OCI-LY1 (cell line): ENCODE measurements around the gene POLE3.

Experiments used
- H2AFZ ChIP-seq: fragments of 200-600 bp; sonication (generic), shearing (Covaris generic); 2 replicates; pipeline ENCODE4 v1.6.0; 2014; ENCODE audit warnings: antibody characterized with exemption, mild to moderate bottlenecking, low read length
- H3F3A ChIP-seq: fragments of 200-600 bp; sonication (generic), shearing (Covaris generic); 2 replicates; pipeline ENCODE4 v1.6.0; 2014; ENCODE audit warnings: mild to moderate bottlenecking, antibody characterized with exemption, low read length, moderate library complexity; ENCODE audit not compliant: insufficient read depth
- H3K27ac ChIP-seq: fragments of 200-600 bp; sonication (generic); 2 replicates; pipeline ENCODE4 v1.5.1; 2014; ENCODE audit warnings: low read length, mixed run types, mild to moderate bottlenecking, low read depth; ENCODE audit not compliant: poor library complexity, severe bottlenecking
- H3K27me3 ChIP-seq: fragments of 200-600 bp; sonication (generic); 2 replicates; pipeline ENCODE4 v1.6.0; 2014; ENCODE audit warnings: antibody characterized with exemption, mild to moderate bottlenecking, low read length, moderate library complexity; ENCODE audit not compliant: insufficient read depth
- H3K36me3 ChIP-seq: fragments of 200-600 bp; sonication (generic); 2 replicates; pipeline ENCODE4 v1.6.1; 2014; ENCODE audit warnings: mild to moderate bottlenecking, antibody characterized with exemption, low read length, moderate library complexity, mixed read lengths; ENCODE audit not compliant: insufficient read depth
- H3K4me1 ChIP-seq: fragments of 200-600 bp; sonication (generic); 2 replicates; pipeline ENCODE4 v1.5.1; 2014; ENCODE audit warnings: mild to moderate bottlenecking, low read length, moderate library complexity; ENCODE audit not compliant: insufficient read depth, severe bottlenecking
- H3K4me2 ChIP-seq: fragments of 200-600 bp; sonication (generic), shearing (Covaris generic); 2 replicates; pipeline ENCODE4 v1.6.1; 2014; ENCODE audit warnings: low read length
- H3K4me3 ChIP-seq: fragments of 200-600 bp; sonication (generic); 2 replicates; pipeline ENCODE4 v1.5.1; 2014; ENCODE audit warnings: low read length, low read depth, mild to moderate bottlenecking, mixed read lengths; ENCODE audit not compliant: poor library complexity, severe bottlenecking
- H3K79me2 ChIP-seq: fragments of 200-600 bp; shearing (Covaris generic); 2 replicates; pipeline ENCODE4 v1.6.1; 2016; ENCODE audit warnings: mixed run types, low read length, mixed read lengths; ENCODE audit not compliant: insufficient read depth
- H3K9ac ChIP-seq: fragments of 200-600 bp; sonication (generic), shearing (Covaris generic); 2 replicates; pipeline ENCODE4 v1.6.1; 2014; ENCODE audit warnings: mild to moderate bottlenecking, low read length, mixed read lengths
- H3K9me2 ChIP-seq: fragments of 200-600 bp; sonication (generic), shearing (Covaris generic); 2 replicates; pipeline ENCODE4 v1.6.1; 2014; ENCODE audit warnings: low read depth, mild to moderate bottlenecking, low read length, mixed read lengths
- H3K9me3 ChIP-seq: fragments of 200-600 bp; shearing (Covaris generic); 2 replicates; pipeline ENCODE4 v1.6.1; 2014; ENCODE audit warnings: low read length, mixed read lengths
- H4K20me1 ChIP-seq: fragments of 200-600 bp; sonication (generic), shearing (Covaris generic); 2 replicates; pipeline ENCODE4 v1.6.0; 2016; ENCODE audit warnings: mild to moderate bottlenecking, low read length; ENCODE audit not compliant: insufficient read depth
- CTCF ChIP-seq: fragments of 200-600 bp; sonication (generic), shearing (Covaris generic); IDR thresholded peaks from 2 replicates; pipeline ENCODE4 v1.5.1; 2017; ENCODE audit warnings: mild to moderate bottlenecking, antibody characterized with exemption, low read length, moderate library complexity, mixed read lengths
- EZH2 ChIP-seq: fragments of 200-600 bp; sonication (generic), shearing (Covaris generic); IDR thresholded peaks from 2 replicates; pipeline ENCODE4 v1.8.0; 2017; ENCODE audit warnings: borderline replicate concordance, mixed run types, mild to moderate bottlenecking, antibody characterized with exemption, low read length, moderate library complexity, mixed read lengths

The POLE3 gene

GRCh38 chr9:113360242-113360842 lies 50.1 kb downstream of the POLE3 start:
- Histone ChIP-seq H3K9ac (no peak overlapping the region), H3K9me2 (no peaks in the 10 kb centered on the region), H3K79me2 (no peaks in the 10 kb centered on the region), H3K4me2 (no peak overlapping the region), H3K4me3 (no peak overlapping the region), H3F3A (no peaks in the 10 kb centered on the region), H3K27ac (no peak overlapping the region), H3K4me1 (no peaks in the 10 kb centered on the region), H2AFZ (no peak overlapping the region), H3K9me3 (no peaks in the 10 kb centered on the region), H3K27me3 (no peaks in the 10 kb centered on the region), H3K36me3 (peaks cover 7% of the 10 kb centered on the region; the same call in 1 of the 2 replicates), H4K20me1 (no peaks in the 10 kb centered on the region)
- TF ChIP-seq EZH2 (no peak), CTCF (no peak)

GRCh38 chr9:113359385-113359784 lies 51.1 kb downstream of the POLE3 start:
- Histone ChIP-seq H3F3A (no peaks in the 10 kb centered on the region), H4K20me1 (no peaks in the 10 kb centered on the region), H3K9me3 (no peaks in the 10 kb centered on the region), H3K4me3 (no peak overlapping the region), H3K79me2 (no peaks in the 10 kb centered on the region), H3K9ac (no peak overlapping the region), H3K27ac (no peak overlapping the region), H2AFZ (no peak overlapping the region), H3K9me2 (no peaks in the 10 kb centered on the region), H3K27me3 (no peaks in the 10 kb centered on the region), H3K4me1 (no peaks in the 10 kb centered on the region), H3K4me2 (no peak overlapping the region), H3K36me3 (peaks cover 10% of the 10 kb centered on the region; the same call in 1 of the 2 replicates)
- TF ChIP-seq CTCF, result no peak
- TF ChIP-seq EZH2, result no peak
